ENCODE data around the gene IGFL2. TPM values are rescaled to one million over a fixed set of nuclear protein-coding genes. Genes with fewer than 3 reads are reported as not detected.

Gene IGFL2
- total and polyA plus RNA-seq, 9 of the 15 experiments (the other 6 are each of a cell fraction or from before 2014, with no cell fraction given), result 0.42 to 1.7 (median 0.75) TPM; not detected in 2

DNA sequence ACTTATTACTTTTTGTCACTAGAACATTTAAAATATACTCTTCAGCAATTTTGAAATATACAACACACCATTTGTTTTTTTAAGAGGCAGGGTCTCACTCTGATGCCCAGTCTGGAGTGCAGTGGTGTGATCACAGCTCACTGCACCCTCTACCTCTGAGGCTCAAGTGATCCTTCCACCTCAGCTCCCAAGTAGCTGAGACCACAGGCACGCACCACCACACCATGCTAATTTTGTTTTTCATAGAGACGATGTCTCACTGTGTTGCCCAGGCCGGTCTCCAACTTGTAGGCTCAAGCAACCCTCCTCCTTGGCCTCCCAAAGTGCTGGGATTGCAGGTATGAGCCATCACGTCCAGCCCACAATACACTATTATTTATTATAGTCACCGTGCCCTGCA, 2.6 kb downstream of the IGFL2 start:
- POLR2A ChIA-PET, result no interaction called here
- DNase-seq (ENCODE audit: extremely low read depth in 1 of 4, low spot score in 3 of 4) (no peak), ATAC-seq (no peak), FAIRE-seq (no peak)
- Histone ChIP-seq H3K9me1 (ENCODE audit: control insufficient read depth, insufficient read depth, low read length) (no peaks in the 10 kb centered on the region), H3K27ac (ENCODE audit: extremely low read depth, low read depth, low read length) (no peak overlapping the region), H3K36me3 (ENCODE audit: control insufficient read depth, insufficient read depth, low read length) (no peaks in the 10 kb centered on the region), H3K27me3 (ENCODE audit: control insufficient read depth in 2 of 2, insufficient read depth in 2 of 2, low read length in 2 of 2) (peaks cover 2 to 15% of the 10 kb centered on the region in 2 experiments; a peak in 3 of 5 replicates), H3K9me3 (replicated peaks; ENCODE audit: control insufficient read depth, insufficient read depth, low read depth, low read length) (no peaks in the 10 kb centered on the region), H4K20me1 (replicated peaks; ENCODE audit: control insufficient read depth, insufficient read depth, low read length) (no peaks in the 10 kb centered on the region), H3K4me2 (ENCODE audit: insufficient read depth, low read length) (no peak overlapping the region), H3K79me2 (ENCODE audit: control insufficient read depth, insufficient read depth, low read length) (no peaks in the 10 kb centered on the region), H3K4me1 (replicated peaks in 1 of 2; ENCODE audit: control insufficient read depth in 2 of 2, insufficient read depth in 2 of 2, low read length in 2 of 2) (no peaks in the 10 kb centered on the region; a peak in 1 of 5 replicates), H3K9ac (ENCODE audit: insufficient read depth in 1 of 2, low read depth in 2 of 2, low read length in 2 of 2) (no peak overlapping the region), H2AFZ (ENCODE audit: low read depth, low read length) (no peak overlapping the region), H3K4me3 (no peak overlapping the region)
- TF ChIP-seq NR2C2 (CRISPR knock-in tag; IDR thresholded peaks at IDR 0.05), result no peak
- TF ChIP-seq NR2C2 (tag; IDR thresholded peaks at IDR 0.05), result no peak
- no peak for TF ChIP-seq ZNF398 (CRISPR knock-in tag; IDR thresholded peaks at IDR 0.05)
- TF ChIP-seq CREB3 (tag; conservative IDR thresholded peaks at IDR 0.05; ENCODE audit: low read depth), result no peak
- CTCF ChIA-PET (ENCODE audit: low intra/inter-chr PET ratio), result no interaction called here
- WGBS (ENCODE audit: insufficient coverage, low coverage, missing lambda C conversion rate), result 0% methylated on average over 5 of the region's 5 CpGs
- BruUV-seq (replicated peaks), result no TSS peak
- intact Hi-C loops (cut with micrococcal nuclease), result no loop called here
- in situ Hi-C loops (cut with MboI), result no loop called here

All from K562 (cell line).